Nucleus accumbens (tissue), 56 donors: ENCODE measurements around the gene NAT10.
A peak's percentile ranks its signal among the peaks of the same experiment; 100 is the strongest.
"Not testable (repeated sequence)": the region's sequence is repeated elsewhere in the genome, so short reads cannot be mapped to it uniquely, and the experiment has no call there.

Source experiments
- DNase-seq, 56 donors: peaks; one replicate each; lab custom pipeline; 2025; lab: John Stamatoyannopoulos, UW

Gene NAT10

DNA sequence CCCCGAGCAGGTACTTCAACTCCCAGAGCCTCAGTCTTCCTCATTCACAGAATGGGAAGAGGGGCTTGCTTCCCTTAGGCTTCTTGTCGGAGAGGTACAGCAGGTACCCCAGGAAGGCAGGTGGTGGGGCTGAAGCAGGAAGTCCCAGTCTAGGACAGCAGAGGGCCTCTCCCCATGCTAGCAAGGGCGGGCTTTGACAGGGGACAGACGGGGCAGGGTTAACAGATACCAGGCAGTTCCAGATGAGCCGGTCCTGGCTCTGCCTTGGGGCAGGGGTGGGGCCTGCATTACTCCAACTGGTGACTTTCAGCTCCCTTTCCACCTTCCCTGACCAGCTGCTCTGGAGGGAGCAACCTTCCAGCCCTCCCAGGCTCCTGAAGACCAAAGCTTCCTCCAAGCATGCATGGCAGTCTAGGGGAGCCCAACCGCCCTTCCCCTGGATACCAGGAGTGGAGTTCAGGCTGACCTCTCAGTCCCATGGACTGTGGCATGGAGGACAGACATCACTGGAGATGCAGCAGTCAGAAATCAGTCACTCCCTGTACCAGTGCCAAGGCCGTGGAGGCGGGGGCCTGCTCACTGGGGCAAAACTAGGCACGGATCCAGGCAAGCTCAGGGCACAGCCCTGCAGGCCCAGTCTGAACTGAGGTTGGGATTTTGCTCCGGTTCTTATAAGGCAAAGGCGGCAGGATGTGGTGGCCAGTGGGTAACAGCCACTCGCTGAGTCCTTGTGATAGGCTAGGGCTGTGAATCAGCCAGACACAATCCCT is 60.5 kb downstream of the NAT10 start:
- DNase-seq, result peak in 9 of 56 donors; percentile 11 to 44 (median 18)

DNA sequence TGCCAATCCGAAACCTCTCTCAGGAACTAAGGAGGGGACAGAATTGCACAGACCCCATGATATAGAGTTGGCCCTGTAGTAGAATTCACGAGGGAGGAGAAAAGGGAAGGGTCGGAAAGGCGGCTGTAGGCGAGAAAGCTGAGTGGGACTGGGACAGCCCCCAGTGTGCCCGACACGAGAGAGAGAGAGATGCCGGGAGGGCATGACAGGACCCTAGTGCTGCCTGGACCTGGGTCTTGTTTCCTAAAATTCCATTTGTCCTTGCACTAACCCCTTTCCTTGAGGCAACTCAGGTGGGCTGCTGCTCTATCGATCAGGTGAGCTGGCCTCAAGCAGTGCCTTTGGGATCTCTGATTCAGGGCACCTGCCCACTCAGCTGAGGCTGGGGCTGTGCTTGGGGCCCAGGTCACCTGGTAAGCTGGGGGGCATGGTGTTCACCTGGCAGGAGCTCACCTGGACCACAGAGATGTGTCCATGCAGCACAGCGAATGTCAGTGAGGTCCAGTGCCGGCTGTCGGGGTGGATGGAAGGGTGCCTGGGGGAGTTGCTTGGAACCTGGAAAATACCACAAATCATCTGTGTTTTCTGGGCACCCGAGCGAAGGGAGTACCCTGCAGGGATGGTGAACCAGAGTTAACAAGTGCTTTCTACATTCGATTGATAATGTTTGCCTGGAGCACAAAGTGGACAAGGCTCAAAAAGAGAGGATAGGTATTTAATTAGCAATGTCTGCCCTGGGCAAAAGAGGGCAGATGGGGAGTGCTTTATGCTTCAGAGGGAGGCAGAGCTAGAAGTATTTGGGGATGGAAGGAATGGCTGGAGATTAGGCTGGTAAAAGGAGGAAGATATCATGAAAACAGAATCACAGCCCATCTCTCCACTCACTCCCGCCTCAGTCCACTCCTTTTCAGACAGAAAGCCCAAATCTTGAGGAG is 61.6 kb downstream of the NAT10 start:
- DNase-seq, result no peak

DNA sequence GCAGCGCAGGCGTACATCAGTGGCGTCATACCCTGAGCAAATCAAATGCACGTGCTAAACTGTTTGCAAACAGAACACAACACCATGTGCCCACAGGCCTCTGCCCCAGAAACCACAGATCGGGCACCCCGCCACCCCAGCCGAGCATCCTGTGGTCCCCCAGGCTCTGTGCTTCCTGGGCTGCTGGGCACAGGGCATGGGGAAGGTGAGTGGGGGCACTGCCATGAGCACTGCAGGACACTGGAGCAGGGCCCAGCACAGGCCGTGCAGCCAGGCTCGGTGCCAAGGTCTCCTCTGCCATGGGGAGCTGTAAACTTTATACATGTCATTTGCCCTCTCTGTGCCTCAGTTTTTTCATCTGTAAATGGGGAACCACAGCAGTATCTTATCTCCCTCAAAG is 62.5 kb downstream of the NAT10 start:
- no peak for DNase-seq

- DNase-seq, result no peak
Observed at GRCh38 chr11:34168642-34169420, 63.4 kb downstream of the NAT10 start.

DNA sequence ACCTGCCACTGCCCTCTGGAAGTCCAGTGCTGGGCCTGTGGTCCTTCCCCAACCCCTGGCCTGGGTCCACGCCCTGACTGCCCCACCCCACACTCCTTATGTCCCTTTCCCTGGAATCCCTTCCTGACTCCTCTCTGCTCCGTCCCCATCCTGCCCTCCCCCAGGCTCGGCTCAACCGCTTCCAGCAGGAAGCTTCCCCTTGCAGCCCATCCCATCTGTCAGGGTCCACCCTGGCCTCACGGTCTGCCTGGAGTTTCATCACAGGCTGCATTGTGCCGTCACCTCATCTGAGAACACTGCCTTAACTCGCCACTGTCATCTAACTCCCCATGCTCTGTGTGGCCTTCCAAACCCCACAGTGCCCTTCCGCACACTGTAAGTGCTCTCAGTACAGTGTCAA is 64.3 kb downstream of the NAT10 start:
- DNase-seq, result no peak

DNA sequence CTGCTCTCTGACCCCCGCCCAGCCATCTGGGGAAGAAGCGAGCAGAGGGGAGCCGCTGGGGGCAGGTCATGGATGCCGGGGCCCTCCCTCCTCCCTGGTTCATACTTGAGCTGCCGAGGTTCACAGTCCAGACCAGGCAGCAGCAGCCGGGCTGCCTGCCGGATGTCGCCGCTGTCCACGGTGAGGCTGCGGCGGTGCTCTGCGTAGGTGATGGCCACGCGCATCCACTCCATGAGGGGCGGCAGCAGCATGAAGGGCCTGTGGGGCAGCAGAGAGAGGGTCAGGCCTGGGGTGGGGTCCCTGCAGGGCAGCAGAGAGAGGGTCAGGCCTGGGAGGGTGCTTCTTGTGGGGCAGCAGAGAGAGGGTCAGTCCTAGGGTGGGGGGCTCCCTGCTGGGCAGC is 67.6 kb downstream of the NAT10 start:
- DNase-seq, result no peak

- peak in 53 of 56 donors; percentile 18 to 91 (median 66) for DNase-seq
Observed at GRCh38 chr11:34174412-34175041, 69.1 kb downstream of the NAT10 start.

DNA sequence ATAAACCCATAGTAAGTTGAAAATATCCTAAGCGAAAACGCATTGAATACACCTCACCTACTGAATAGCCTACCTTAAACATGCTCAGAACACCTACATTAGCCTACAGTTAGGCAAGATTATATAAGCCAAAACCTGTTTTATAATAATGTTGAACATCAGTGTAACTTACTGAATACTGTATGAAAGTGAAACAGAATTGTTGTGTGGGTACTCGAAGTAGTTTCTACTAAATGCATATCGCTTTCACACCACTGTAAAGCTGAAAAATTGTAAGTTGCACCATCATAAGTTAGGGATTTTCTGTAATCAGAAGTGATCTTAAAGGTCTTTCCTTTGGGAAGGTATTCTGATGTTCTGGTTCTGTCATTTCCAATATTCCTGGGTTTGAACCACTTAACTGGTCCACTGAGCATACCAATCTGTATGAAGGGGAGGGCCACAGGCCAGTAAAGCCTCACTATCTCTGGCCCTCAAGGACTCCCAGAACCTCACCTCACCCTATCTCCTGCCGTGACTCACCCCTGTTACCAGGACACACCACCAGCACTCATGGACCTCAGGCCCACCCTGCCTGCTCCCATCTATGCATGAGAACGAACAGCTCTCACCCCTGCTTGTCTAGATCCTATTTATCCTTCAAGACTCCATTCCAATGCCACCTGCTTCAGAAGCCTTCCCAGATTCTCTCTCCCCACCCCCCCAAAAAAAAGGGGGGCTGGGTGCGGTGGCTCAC is 70.0 kb downstream of the NAT10 start:
- DNase-seq, result no peak

GRCh38 chr11:34176751-34177209 is 71.4 kb downstream of the NAT10 start:
- DNase-seq, result peak in 4 of 56 donors; percentile 15 to 18 (median 16)

DNA sequence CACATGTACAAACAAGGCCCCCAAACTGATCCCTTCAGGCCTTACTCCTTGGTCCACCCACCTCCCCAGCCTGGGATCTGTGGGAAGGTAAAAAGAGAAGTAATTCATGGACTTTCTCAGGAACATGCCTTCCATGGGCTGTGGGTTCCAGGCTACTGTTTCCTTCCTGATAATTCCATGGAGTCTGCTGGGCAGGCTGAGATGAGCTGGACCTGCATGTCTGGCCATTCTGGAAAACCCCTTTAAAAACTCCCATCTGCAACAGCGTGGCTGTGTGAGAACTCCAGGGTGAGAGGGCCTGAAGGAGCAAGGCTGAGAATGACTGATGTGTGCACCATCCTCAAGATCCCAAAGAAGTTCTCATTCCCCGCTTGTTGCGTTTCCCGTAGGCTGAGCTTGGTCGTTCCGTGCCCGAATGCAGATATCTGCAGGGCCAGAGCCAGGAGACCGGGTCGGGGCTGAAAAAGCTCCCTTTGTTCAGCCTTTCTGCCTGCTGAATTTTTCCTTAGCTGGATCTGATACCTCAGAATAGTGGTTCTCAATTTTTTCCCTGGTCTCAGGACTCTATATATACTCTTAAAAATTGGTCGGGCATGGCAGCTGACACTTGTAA is 72.9 kb downstream of the NAT10 start:
- peak in 4 of 56 donors; percentile 9 to 28 (median 18) for DNase-seq

DNA sequence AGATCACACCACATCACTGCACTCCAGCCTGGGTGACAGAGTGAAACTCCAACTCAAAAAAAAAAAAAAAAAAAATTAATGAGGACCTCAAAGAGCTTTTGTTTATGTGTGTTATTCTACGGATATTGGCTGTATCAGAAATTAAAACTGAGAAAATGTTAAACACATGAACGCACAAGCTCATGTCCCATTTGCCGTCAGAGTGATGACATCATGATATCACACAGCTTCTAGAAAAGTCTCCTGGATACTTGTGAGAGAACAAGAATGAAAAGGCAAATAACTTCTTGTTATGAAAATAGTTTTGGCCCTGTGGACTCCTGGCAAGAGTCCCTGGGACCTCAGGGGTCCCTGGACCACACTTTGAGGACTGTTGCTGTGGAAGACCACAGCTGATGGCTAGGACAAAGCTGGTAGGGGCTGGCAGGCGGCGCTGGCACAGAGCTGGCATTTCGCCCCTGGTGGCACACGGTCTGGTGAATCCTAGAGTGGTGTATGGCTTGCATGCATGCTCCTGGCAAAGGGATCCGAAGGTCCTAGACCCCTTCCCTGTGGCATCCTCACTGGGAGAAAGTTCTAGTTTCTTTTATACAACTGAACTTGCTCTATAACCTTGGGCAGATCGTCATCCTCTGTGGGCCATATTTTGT is 73.7 kb downstream of the NAT10 start:
- DNase-seq, result peak in 1 of 56 donors; percentile 8

DNA sequence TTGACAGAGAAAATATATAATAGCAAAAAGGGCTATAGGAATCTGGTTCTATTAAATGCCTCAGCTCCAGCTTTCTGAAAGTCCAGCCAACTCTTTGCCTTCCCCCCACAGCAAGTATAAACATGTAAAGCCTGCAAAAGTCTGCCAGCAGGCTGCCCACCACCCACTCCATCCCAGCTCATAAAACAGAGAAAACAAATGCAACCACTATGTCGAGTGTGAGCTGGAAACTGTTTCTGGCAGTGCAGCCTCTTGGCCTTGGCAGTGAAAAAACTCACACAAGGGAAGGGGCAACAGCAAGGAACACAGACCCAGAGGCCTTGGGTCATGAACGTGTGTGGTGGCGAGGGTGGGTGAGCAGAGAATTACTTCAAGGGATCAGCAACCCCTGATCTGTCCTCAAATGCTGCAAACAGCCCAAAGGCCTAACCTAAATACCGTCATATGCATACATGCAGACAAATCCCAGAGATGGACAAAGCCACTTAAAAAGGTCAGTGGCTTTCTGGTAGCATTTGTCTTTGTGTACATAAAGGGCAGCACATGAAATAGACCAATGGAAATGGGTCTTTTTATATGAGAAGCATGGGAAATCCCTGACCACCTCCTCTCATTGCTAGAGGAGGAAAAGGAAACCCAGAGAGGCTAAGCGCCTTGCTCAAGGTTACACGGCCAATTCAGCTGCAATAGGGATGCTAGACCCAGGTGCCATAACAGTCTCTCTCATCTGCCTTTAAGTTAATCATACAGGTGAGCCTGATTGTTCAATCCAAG is 74.8 kb downstream of the NAT10 start:
- DNase-seq, result peak in 2 of 56 donors; percentile 12

- DNase-seq, result not testable (repeated sequence)
Observed at GRCh38 chr11:34180814-34181165, 75.4 kb downstream of the NAT10 start.

GRCh38 chr11:34181251-34181650 is 75.8 kb downstream of the NAT10 start:
- peak in 19 of 56 donors; percentile 16 to 68 (median 30) for DNase-seq

GRCh38 chr11:34181856-34182405 is 76.5 kb downstream of the NAT10 start:
- no peak for DNase-seq

DNA sequence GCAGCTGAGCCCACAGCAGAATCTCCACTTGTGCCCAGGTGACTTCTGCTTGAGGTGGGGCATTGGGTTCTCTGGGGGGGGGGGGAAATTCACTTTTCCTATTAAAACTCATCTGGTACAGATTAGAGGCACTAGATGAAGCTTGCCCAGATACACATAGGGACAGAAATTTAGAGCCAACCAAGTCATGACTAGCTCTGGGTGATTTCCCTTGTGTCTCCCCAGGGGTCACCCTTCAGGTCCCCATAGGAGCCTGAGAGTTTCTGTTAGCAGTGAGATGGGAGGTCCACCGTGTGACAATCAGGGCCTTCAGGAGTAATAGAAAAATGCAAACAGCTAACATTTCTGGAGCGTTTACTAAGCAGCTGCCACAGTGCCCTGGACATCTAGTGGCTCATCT is 77.0 kb downstream of the NAT10 start:
- DNase-seq, result no peak

DNA sequence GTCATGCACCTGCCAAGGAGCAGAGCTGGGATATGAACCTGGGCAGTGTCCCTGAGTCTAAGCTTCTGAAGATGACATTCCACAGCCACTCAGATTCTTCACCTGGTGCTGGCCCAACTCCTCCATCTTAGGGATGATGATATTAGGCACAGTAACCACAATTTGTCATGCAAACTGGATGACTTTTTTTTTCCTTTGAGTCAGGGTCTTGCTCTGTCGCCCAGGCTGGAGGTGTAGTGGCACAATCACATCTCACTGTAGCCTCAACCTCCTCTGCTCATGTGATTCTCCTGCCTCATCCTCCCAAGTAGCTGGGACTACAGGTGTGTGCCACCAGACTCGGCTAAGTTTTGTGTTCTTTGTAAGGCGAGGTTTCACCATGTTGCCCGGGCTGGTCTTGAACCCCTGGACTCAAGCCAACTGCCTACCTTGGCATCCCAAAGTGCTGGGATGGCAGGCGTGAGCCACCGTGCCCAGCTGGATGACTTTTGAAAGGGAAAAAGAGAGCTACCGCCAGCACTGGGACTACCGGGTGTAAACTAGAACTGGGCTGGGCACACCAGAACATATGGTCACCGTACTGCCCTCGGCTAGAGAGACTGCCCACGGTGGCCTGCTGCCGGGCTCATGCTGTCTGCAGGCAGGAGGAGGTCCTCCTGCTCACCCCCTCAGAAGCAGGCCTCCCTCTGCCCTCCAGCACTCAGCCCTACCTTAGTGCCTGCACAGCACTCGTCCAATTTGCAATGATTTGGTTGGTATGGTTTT is 77.7 kb downstream of the NAT10 start:
- no peak for DNase-seq
